HG02571 (cell line): Measurements from ENCODE around the gene RGS14.
"Not testable (repeated sequence)": the region's sequence is repeated elsewhere in the genome, so short reads cannot be mapped to it uniquely, and the experiment has no call there.

Source experiments
- ATAC-seq: cut with Tn5 transposase; IDR thresholded peaks from one replicate; pipeline ENCODE4 v1.9.1; 2021; ENCODE audit warnings: mild to moderate bottlenecking, moderate library complexity; ENCODE audit not compliant: unreplicated experiment

RGS14 gene

DNA sequence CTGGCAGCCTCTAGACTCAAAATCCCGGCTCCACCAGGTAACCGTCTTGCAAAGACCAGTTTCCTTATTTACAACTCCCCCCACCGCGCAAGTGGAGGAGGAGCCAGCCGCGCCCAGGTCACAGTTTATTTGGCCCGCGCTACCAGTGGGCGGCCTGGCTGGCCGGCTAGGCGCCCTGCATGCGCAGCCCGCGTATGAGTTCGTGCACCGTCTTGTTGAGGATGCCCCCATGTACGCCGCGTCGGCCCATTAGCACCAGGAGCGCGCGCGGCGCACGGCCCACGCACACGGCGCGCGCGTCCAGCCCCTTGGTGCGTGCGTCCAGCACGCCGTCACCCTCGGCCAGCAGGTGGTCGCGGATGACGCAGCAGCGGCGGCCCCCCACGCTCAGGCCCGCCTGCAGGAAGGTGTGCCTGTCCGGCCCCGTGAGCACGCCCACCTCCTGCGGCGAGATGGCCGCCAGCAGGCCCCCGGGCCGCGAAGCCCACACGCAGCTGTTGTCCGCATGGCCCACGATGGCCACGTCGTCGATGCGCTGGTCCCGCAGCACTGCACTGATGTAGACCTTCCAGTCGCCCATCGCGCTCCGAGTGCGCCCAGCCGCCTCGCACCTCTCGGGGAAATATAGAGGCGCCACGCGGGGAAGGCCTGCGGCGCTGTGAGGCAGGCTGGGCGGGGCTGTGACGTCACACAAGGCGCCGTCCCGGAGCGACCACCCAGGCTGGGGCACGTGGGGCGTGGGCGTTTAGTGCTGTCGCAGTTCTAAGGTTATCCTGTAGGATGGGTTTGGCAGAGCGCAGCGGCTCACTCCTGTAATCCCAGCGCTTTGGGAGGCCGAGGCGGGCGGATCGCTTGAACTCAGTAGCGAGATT, 42.5 kb downstream of the RGS14 start, which contains the start of gene PFN3:
PFN3 (minus strand) TSS at position 665 of the 872 bp plus-strand sequence; CDS start at position 580, 85 bp downstream.
- no peak for ATAC-seq

GRCh38 chr5:177402271-177403043, 44.7 kb downstream of the RGS14 start:
- no peak for ATAC-seq

GRCh38 chr5:177403102-177403791, 45.5 kb downstream of the RGS14 start:
- no peak for ATAC-seq

GRCh38 chr5:177403792-177404640, 46.3 kb downstream of the RGS14 start:
- ATAC-seq = peak; percentile 73

- ATAC-seq = no peak
Measured at GRCh38 chr5:177404641-177405179, 47.0 kb downstream of the RGS14 start.

DNA sequence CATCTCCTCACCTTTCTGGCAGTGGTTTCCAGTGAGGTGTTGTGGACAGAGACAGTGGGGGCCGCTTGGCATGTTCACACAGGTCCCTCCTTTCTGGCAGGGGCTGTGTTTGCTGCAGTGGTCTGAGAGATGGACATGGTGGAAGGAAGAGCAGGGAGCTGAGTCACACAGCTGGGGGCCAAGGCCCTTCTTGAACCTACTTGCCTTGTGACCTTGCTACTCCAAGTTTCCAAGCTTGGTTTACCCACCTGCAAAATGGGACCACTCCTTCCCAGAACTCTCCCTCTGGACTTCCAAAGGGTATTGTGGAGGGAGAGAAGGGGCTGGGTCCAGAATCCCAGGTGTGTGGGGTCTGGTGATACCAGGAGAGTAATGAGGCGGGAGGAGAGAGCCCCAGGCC, 47.6 kb downstream of the RGS14 start:
- no peak for ATAC-seq

GRCh38 chr5:177405805-177406204, 48.1 kb downstream of the RGS14 start:
- ATAC-seq = no peak

DNA sequence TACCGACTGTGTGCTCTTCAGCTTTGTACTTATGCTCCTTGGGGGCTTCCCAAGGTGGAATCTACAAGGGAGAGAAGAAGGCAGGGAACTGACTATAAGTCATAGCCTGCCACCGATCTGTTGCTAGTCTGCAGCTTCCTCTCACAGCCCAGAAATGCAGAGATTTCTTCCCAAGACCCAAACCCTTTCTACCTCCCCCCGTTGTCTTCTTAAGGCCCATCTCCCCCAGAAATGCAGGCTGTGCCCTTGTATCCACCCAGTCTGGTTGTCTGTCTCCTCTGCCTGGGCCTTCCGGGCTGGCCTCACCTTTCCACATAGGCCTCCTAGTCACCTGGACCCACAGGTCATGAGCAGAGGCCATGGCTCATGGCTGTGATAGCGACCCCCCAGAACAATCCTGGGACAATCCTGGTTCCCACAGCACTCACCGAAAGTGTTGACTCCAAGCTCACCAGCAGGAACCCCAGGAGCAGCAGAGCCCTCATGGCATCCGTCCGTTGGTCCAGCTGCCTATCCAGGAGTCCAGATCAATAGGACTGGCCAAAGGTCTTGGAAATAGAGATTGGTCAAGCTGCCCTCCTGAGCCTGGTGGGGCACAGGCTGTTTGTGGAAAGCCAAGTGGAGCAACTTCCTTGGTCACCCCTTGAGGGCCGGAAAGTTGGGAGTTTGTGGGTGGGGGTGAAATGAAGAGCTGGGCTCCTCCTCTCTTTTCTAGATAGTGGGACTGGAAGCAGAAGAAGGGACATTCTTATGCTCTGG, 51.5 kb downstream of the RGS14 start, which contains the start of gene F12:
F12 (minus strand) TSS at position 522 of the 759 bp plus-strand sequence; CDS start at position 485, 37 bp downstream.
- no peak for ATAC-seq

DNA sequence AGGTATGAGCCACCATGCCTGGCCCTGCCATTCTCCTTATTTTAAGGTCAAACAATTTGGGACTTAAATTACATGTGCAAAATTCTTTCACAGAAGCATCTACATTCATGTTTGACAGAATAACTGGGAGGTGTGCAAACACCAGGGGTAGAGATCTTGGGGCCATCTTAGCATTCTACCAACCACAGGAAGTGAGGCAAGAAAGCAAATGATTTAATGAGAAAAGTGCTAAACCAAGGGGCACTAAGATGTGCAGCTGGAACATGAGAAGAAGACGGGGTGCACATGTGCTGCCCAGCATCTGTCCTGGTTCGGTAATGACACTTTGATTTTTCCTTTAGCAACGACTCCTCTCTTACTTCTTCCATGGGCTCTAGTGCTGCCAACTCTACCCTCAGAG, 52.9 kb downstream of the RGS14 start:
- ATAC-seq = no peak

DNA sequence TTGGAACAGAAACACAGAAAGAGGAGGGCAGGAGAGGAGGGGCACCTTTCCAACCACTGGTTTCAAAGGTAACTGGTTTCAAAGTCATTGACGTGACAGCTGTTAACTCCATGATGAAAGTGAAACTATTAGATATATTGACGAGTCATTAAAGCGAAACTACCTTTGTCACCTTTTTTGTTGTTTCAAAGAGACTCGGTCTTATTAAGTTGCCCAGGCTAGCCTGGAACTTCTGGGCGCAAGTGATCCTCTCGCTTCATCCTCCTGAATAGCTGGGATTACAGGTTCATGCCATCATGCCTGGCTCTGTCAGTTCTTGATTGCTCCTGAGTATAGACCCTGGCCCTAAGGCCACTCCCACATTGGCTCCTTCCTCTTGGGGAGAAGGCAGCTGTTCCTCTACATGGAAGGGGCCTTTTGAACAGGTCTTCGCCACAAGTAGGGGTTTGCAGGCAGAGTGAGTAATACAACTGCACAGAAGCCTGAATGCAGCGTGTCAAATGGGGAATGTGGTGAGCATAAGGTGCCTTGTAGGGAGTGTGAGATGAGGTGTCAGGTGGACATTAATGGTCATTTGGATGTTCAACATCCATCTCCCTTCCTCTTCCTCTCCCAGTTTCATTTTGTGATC, 55.0 kb downstream of the RGS14 start:
- ATAC-seq = peak; percentile 61

DNA sequence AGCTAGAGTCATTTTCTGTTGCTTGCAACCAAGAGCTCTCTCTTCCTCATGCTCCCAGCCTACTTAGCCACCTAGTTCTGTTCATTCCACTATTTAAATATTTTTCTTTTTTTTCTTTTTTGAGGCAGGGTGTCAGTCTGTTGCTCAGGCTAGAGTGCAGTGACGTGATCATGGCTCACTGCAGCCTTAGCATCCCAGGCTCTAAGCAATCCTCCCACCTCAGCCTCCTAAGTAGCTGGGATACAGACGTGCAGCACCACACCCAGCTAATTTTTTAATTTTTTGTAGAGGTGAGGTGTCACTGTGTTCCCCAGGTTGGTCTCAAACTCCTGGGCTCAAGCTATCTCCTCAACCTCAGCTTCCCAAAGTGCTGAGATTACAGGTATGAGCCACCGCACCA, 56.8 kb downstream of the RGS14 start:
- no peak for ATAC-seq

- not testable (repeated sequence) for ATAC-seq
Measured at GRCh38 chr5:177417081-177417480, 59.4 kb downstream of the RGS14 start.

DNA sequence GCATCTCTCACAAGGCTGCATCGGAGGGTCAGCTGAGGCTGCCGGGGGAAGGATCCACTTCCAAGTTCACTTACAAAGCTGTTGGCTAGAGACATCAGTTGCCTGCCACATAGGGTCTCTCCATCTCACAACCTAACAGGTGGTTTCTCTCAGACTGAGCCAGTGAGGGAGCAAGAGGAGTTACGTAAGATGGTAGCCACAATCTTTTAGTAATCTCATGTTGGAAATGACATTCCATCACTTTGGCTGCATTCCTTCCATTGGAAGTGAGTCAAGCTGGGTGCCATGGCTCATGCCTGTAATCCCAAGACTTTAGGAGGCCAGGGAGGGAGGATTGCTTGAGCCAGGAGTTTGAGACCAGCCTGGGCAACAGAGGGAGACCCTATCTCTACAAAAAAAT, 61.3 kb downstream of the RGS14 start:
- no peak for ATAC-seq

GRCh38 chr5:177420472-177420871, 62.7 kb downstream of the RGS14 start:
- ATAC-seq = not testable (repeated sequence)

DNA sequence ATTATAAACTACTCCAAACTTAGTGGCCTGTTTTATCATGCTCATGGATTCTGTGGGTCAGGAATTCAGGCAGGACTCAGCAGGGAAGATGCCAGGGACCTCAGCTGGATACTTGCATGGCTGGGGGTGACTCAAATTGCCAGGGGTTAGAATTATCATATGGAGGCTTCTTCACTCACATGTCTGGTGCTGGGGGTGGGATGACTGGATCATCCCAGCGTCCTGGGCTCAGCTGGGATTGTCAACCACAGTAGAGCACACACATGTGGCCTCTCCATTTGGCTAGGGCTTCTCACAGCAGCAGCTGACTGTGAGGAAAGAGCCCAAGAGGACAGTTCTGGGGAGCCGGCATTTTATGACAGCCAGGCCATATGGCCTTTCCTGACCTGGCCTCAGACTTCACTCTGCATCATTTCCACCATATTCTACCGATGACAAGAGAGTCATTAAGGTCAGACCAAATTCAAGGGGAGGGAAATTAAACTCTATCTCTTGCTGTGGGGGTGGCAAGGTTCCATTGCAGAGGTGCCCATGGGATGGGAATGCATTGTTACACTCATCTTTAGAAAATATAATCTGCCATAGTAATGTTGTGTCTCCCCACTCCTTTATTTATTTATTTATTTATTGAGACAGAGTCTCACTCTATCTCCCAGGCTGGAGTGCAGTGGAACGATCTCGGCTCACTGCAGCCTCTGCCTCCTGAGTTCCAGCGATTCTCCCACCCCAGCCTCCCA, 63.5 kb downstream of the RGS14 start:
- no peak for ATAC-seq
